LNCaP clone FGC (cell line): ENCODE data around the gene KDM6A.

ENCODE experiments used
- DNase-seq: peaks from one replicate; pipeline ENCODE4 v3.0.0-alpha.2; 2011; ENCODE audit warnings: low read depth
- H3K4me3 ChIP-seq: 2 replicates; pipeline ENCODE4 v1.5.1; 2011; ENCODE audit warnings: mild to moderate bottlenecking, low read depth, low read length, control low read depth
- TF ChIP-seq, protein P1 (sequence below): IDR thresholded peaks from 2 replicates; pipeline ENCODE4 v1.5.1; 2012; ENCODE audit warnings: mild to moderate bottlenecking; ENCODE audit not compliant: control insufficient read depth, insufficient read depth; ENCODE audit errors: extremely low read depth

Gene KDM6A

DNA sequence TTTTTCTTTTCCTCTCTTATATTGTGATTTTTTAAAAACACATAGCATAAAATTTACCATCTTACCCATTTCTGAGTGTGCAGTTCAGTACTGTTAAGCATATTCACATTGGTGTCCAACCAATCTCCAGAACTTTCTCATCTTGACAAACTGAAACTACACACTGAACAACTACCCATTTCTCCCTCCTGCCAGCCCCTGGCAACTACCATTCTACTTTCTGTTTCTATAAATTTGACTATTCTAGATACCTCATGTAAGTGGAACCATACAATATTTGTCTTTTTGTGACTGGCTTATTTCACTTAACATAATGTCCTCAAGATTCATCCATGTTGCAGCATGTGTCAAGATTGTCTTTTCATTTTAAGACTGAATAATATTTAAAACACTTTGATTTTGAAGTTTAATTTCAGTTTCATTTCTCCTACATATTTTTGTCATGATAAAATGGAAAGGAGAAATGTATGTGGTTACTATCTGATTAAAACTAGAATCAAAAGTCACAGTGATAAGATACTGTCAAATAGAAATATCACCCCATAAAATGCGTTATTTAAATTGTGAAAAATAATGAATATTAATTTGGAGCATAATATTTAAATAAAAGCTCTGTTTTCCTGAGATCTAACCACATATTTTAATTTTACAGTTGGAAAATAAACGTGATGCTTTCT lies 204.9 kb downstream of the KDM6A start:
- H3K4me3 ChIP-seq: no peak overlapping the region
- TF ChIP-seq, protein P1, sequence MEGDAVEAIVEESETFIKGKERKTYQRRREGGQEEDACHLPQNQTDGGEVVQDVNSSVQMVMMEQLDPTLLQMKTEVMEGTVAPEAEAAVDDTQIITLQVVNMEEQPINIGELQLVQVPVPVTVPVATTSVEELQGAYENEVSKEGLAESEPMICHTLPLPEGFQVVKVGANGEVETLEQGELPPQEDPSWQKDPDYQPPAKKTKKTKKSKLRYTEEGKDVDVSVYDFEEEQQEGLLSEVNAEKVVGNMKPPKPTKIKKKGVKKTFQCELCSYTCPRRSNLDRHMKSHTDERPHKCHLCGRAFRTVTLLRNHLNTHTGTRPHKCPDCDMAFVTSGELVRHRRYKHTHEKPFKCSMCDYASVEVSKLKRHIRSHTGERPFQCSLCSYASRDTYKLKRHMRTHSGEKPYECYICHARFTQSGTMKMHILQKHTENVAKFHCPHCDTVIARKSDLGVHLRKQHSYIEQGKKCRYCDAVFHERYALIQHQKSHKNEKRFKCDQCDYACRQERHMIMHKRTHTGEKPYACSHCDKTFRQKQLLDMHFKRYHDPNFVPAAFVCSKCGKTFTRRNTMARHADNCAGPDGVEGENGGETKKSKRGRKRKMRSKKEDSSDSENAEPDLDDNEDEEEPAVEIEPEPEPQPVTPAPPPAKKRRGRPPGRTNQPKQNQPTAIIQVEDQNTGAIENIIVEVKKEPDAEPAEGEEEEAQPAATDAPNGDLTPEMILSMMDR: no peak

DNA sequence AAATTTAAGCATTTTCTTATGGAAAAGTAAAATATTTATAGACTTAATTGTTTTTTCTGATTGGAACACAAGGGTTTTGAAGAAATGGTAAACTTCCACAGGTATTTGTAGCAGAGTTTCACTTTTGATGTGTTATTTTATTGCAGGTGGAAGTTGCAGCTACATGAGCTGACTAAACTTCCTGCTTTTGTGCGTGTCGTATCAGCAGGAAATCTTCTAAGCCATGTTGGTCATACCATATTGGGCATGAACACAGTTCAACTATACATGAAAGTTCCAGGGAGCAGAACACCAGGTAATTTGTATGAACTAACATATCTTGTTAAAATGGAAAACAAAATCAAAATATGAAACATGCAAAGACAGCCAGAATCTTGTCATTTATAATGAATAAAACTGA lies 210.3 kb downstream of the KDM6A start:
- TF ChIP-seq, protein P1: no peak
- H3K4me3 ChIP-seq: no peak overlapping the region
- no peak for DNase-seq

More for the DNA sequence above, 204.9 kb downstream of the KDM6A start:
- DNase-seq: no peak

DNA sequence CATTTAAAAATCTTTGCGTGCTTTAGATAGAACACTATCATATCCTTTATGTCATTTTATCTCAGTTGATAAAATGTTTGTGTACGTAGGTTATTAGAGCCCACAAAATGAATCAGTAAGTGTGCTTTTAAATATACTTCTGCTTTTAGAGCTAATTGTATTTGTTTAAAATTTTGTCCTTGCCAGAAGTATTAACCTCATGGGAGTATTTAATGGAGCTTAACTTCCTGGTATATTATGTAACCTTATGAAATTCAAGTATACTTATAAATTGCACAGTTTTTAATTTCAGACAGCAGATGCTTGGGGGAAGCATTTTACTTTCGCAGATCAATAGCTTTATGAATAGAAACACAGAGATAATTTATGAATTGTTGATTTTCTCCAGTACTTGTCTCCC lies 237.5 kb downstream of the KDM6A start:
- H3K4me3 ChIP-seq: no peak overlapping the region
- DNase-seq: no peak
- TF ChIP-seq, protein P1: no peak

DNA sequence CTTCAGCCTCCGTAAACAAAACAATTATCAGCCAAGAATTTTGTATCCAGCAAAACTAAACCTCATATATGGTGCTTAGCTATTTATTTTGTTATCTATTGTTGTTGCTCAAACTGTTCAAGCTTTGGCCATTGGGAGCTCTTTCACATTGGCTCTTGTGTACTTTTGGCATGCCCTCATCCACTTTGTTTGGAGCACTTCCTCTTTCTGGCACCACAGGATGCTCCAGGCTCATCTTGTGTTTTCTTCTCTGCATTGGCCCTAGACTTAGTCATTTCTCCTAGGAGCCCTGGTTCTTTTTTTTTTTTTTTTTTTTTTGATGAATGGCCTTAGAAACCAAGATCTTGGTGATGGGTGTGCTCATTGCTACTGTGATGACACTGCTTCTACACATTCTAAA lies 253.2 kb downstream of the KDM6A start:
- DNase-seq: no peak
- H3K4me3 ChIP-seq: no peak overlapping the region
- TF ChIP-seq, protein P1: no peak

DNA sequence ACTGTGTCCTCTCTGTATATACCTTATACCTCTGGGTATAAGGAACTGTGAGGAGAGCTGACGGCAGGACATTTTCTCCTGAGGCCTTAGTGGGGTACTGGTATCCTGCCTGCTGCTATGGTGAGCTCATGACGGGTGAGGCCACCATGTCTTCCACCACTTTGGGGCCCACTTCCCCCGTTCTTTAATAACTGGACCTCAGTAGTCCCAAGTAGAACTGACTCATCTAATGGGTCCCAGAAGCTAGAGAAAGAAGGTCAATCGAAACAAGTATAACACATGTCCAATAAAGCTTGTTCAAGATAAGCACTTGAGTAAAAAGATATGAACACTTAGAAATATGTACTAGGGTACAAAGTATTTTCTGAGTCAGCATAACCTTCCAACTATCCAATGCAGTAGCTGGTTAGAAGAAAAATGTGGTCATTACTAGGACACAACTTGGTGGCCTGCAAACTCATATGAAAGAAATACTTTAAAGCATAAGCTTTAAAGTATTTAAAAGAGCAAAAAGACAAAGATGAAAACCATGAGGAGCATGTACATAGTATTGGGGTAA lies 256.0 kb downstream of the KDM6A start:
- no peak for DNase-seq
- H3K4me3 ChIP-seq: no peak overlapping the region
- TF ChIP-seq, protein P1: no peak

DNA sequence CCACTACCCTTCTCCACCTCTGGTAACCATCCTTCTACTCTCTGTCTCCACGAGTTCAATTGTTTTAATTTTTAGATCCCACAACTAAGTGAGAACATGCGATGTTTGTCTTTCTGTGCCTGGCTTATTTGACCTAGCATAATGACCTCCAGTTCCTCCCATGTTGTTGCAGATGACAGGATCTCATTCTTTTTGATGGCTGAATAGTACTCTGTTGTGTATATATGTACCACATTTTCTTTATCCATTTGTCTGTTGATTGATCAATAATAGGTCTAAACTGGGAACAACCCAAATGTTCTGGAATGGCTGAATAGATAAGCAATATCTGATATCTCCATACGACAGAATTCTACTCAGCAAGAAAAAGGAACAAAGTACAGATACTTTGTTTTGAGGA lies 260.5 kb downstream of the KDM6A start:
- no peak for DNase-seq
- TF ChIP-seq, protein P1: no peak
- no peak overlapping the region for H3K4me3 ChIP-seq

DNA sequence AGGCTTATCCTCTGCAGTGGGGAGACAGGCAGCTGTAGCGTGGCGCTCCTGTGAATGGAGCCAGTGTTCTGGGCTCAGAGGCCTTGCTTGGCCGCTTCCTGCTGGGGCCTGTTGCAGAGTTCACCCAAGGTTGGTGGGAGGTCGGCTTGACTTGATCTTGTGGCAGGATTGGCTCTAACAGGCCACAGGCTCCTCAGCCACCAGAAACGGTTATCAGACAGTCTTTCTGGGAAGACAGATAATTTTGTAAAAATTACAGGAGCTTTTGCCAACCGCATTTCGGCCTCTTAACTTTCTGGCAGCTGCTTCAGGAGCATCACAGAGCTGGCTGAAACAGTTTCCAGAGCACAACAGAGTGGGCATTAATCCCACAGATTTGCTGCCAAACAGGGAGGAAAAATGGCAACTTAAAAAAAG lies 261.3 kb downstream of the KDM6A start:
- TF ChIP-seq, protein P1: no peak
- no peak overlapping the region for H3K4me3 ChIP-seq
- DNase-seq: no peak
